OCI-LY7 (cell line): Measurements from ENCODE around the gene ZNF474.

Experiments used
- CTCF ChIP-seq: fragments of 200-600 bp; sonication (generic); conservative IDR thresholded peaks from 2 replicates; pipeline ENCODE4 v1.5.1; 2014; ENCODE audit warnings: mild to moderate bottlenecking, antibody characterized with exemption, low read length, moderate library complexity, mixed read lengths
- EZH2phosphoT487 ChIP-seq: fragments of 200-600 bp; sonication (generic); IDR thresholded peaks from 2 replicates; pipeline ENCODE4 v1.6.1; 2018; ENCODE audit warnings: low read depth, borderline replicate concordance, mild to moderate bottlenecking, mixed run types, antibody characterized with exemption, low read length, moderate library complexity, mixed read lengths

GRCh38 chr5:122154910-122155309 is 25.6 kb downstream of the ZNF474 start:
- no peak for TF ChIP-seq CTCF
- no peak for TF ChIP-seq EZH2phosphoT487
